Transverse colon (tissue), 1 donor: ENCODE results near the gene CCDC185.

Experiments
- EP300 ChIP-seq: sonication (generic); formaldehyde crosslinking; IDR thresholded peaks from one replicate; pipeline ENCODE4 v1.6.1; 2017; ENCODE audit warnings: antibody characterized with exemption, low read depth
- POLR2A ChIP-seq: fragments of 450-650 bp; IDR thresholded peaks from one replicate; pipeline ENCODE4 v1.6.1; 2016; ENCODE audit warnings: antibody characterized with exemption, mild to moderate bottlenecking, moderate library complexity

GRCh38 chr1:223429313-223429731 is 36.1 kb downstream of the CCDC185 start:
- TF ChIP-seq EP300 (no peak), POLR2A (no peak)
